Gastroesophageal sphincter (tissue), 4 donors: ENCODE data around the gene PORCN. TPM values are rescaled to one million over a fixed set of nuclear protein-coding genes. Genes with fewer than 3 reads are reported as not detected.

Experiments used
- ATAC-seq: fragments of 150-250 bp; one replicate; pipeline ENCODE4 v1.9.1; 2016; ENCODE audit warnings: mild to moderate bottlenecking, moderate library complexity
- H3K27ac ChIP-seq, 4 donors: fragments of 200-600 bp; sonication (generic) in 3 of 4; 1 replicate in 3 of 4; 2 replicates in 1 of 4; pipeline ENCODE4 v1.5.1; 2016 to 2019
- H3K27me3 ChIP-seq: fragments of 200-600 bp; sonication (generic); one replicate; pipeline ENCODE4 v1.5.1; 2019
- H3K36me3 ChIP-seq, 2 donors: fragments of 200-600 bp; sonication (generic); one replicate each; pipeline ENCODE4 v1.5.1; 2019; ENCODE audit warnings: control low read depth in 1 of 2
- H3K4me1 ChIP-seq, 3 donors: fragments of 200-600 bp; sonication (generic); 1 replicate in 2 of 3; 2 replicates in 1 of 3; pipeline ENCODE4 v1.5.1; 2016 to 2019; ENCODE audit warnings: control low read depth in 2 of 3
- H3K4me3 ChIP-seq, 2 donors: fragments of 200-600 bp; sonication (generic); one replicate each; pipeline ENCODE4 v1.5.1; 2019; ENCODE audit warnings: mild to moderate bottlenecking in 1 of 2, moderate library complexity in 1 of 2
- H3K9me3 ChIP-seq, 3 donors: fragments of 200-600 bp; sonication (generic); one replicate each; pipeline ENCODE4 v1.5.1; 2017 to 2019; ENCODE audit warnings: control low read depth in 2 of 3
- CTCF ChIP-seq, 4 experiments: fragments of 200-600 bp in 2 of 4; fragments of 450-650 bp in 2 of 4; sonication (generic) in 1 of 4; IDR thresholded peaks; one replicate each; pipeline ENCODE4 v1.5.1; 2017 to 2019; ENCODE audit warnings: antibody characterized with exemption in 4 of 4, mild to moderate bottlenecking in 2 of 4, moderate library complexity in 2 of 4
- EP300 ChIP-seq: sonication (generic); formaldehyde crosslinking; IDR thresholded peaks from one replicate; pipeline ENCODE4 v1.6.1; 2017; ENCODE audit warnings: antibody characterized with exemption, mild to moderate bottlenecking
- POLR2A ChIP-seq, 2 donors: fragments of 450-650 bp; IDR thresholded peaks; one replicate each; pipeline ENCODE4 v1.6.1; 2017; ENCODE audit warnings: antibody characterized with exemption in 2 of 2, mild to moderate bottlenecking in 2 of 2, moderate library complexity in 1 of 2
- POLR2AphosphoS5 ChIP-seq: sonication (generic); formaldehyde crosslinking; IDR thresholded peaks from one replicate; pipeline ENCODE4 v1.6.1; 2017; ENCODE audit warnings: antibody characterized with exemption
- WGBS, 2 donors: methylation state at CpG; one replicate each; pipeline ENCODE4 v1.1.5; 2018; ENCODE audit warnings: low coverage in 1 of 2; 5-methylcytosine and 5-hydroxymethylcytosine counted together
- total RNA-seq, 4 donors: library from RNA; depleted of rRNA; stranded (reverse); fragments of >200 nt; gene quantifications; one replicate each; pipeline ENCODE4 v1.1.0, GENCODE V29; 2016

Gene PORCN
- total RNA-seq, 4 donors from 2014 or later: 9.4 to 21.0 (median 13.2) TPM

- no peak overlapping the region for H3K27ac ChIP-seq
- ATAC-seq: peak; percentile 16
- TF ChIP-seq POLR2A (IDR thresholded peaks at IDR 0.05) (no peak), EP300 (no peak), CTCF (IDR thresholded peaks at IDR 0.05) (no peak), POLR2AphosphoS5 (no peak)
- peaks cover 14% of the 10 kb centered on the region for H3K27me3 ChIP-seq
- WGBS, 2 donors: 67% methylated on average over 1 of the region's 10 CpGs; no CpG with 5 or more reads in 1 of the 2 donors
- H3K4me3 ChIP-seq: peak overlapping the region in 1 of 2 donors; percentile 1
- no peaks in the 10 kb centered on the region for H3K9me3 ChIP-seq
- H3K36me3 ChIP-seq: no peaks in the 10 kb centered on the region
- H3K4me1 ChIP-seq: peaks cover 0 to 19% (median 0%) of the 10 kb centered on the region in 3 donors
Measured at GRCh38 chrX:48465336-48465933, 43.4 kb upstream of the PORCN start.

GRCh38 chrX:48466696-48467095, 42.1 kb upstream of the PORCN start:
- Histone ChIP-seq H3K9me3 (no peaks in the 10 kb centered on the region), H3K27me3 (peaks cover 14% of the 10 kb centered on the region), H3K4me3 (no peak overlapping the region), H3K36me3 (no peaks in the 10 kb centered on the region), H3K4me1 (peaks cover 0 to 19% (median 0%) of the 10 kb centered on the region in 3 donors), H3K27ac (peak overlapping the region in 1 of 4 donors; percentile 10)
- no CpG with 5 or more reads among the region's 10 CpGs for WGBS, 2 donors
- no peak for ATAC-seq
- TF ChIP-seq POLR2A (IDR thresholded peaks at IDR 0.05): no peak
- no peak for TF ChIP-seq POLR2AphosphoS5
- no peak for TF ChIP-seq CTCF (IDR thresholded peaks at IDR 0.05)
- no peak for TF ChIP-seq EP300

- H3K4me3 ChIP-seq: peak overlapping the region in 1 of 2 donors; percentile 39
- no peaks in the 10 kb centered on the region for H3K36me3 ChIP-seq
- no peak for ATAC-seq
- H3K9me3 ChIP-seq: no peaks in the 10 kb centered on the region
- peaks cover 14% of the 10 kb centered on the region for H3K27me3 ChIP-seq
- no peak for TF ChIP-seq POLR2A (IDR thresholded peaks at IDR 0.05)
- TF ChIP-seq EP300: no peak
- TF ChIP-seq POLR2AphosphoS5: no peak
- no peak for TF ChIP-seq CTCF (IDR thresholded peaks at IDR 0.05)
- WGBS, 2 donors: 6 to 57% methylated on average over 1 to 3 of the region's 10 CpGs
- peaks cover 0 to 19% (median 0%) of the 10 kb centered on the region in 3 donors for H3K4me1 ChIP-seq
- H3K27ac ChIP-seq: peak overlapping the region in 1 of 4 donors; percentile 10
Measured at GRCh38 chrX:48467281-48467761, 41.5 kb upstream of the PORCN start.

GRCh38 chrX:48468247-48468671, 40.5 kb upstream of the PORCN start:
- H3K4me3 ChIP-seq: peak overlapping the region; percentile 21 to 39
- TF ChIP-seq POLR2A (IDR thresholded peaks at IDR 0.05) (no peak), EP300 (no peak), POLR2AphosphoS5 (no peak), CTCF (IDR thresholded peaks at IDR 0.05) (no peak)
- H3K27ac ChIP-seq: no peak overlapping the region
- 0 to 42% methylated on average over 3 to 8 of the region's 18 CpGs for WGBS, 2 donors
- ATAC-seq: peak; percentile 29
- peaks cover 14% of the 10 kb centered on the region for H3K27me3 ChIP-seq
- H3K9me3 ChIP-seq: no peaks in the 10 kb centered on the region
- H3K36me3 ChIP-seq: no peaks in the 10 kb centered on the region
- H3K4me1 ChIP-seq: peaks cover 0 to 19% (median 0%) of the 10 kb centered on the region in 3 donors
